Liver (tissue), 3 donors: Measurements from ENCODE around the gene SDSL.

Experiments used
- EGR1 ChIP-seq, 2 donors: IDR thresholded peaks; 2 replicates each; pipeline ENCODE4 v1.6.1; 2016 to 2018; ENCODE audit warnings: antibody characterized with exemption in 2 of 2, low read depth in 2 of 2
- MAX ChIP-seq: IDR thresholded peaks from 2 replicates; pipeline ENCODE4 v1.6.1; 2016; ENCODE audit warnings: antibody characterized with exemption
- REST ChIP-seq: IDR thresholded peaks from 2 replicates; pipeline ENCODE4 v1.6.1; 2016; ENCODE audit warnings: antibody characterized with exemption, mild to moderate bottlenecking
- TAF1 ChIP-seq: conservative IDR thresholded peaks from 2 replicates; pipeline ENCODE4 v1.6.1; 2016; ENCODE audit warnings: antibody characterized with exemption, mild to moderate bottlenecking
- YY1 ChIP-seq: IDR thresholded peaks from 2 replicates; pipeline ENCODE4 v1.6.1; 2016; ENCODE audit warnings: antibody characterized with exemption, mild to moderate bottlenecking
- TF ChIP-seq, protein P1 (sequence below): fragments of 150-350 bp; IDR thresholded peaks from 2 replicates; pipeline ENCODE4 v1.5.1; 2017; ENCODE audit warnings: improper control_type of control experiment, low read depth, low read length; ENCODE audit not compliant: missing input control
- donor health status: healthy.
- donor health status: healthy.

- TF ChIP-seq, protein P1, sequence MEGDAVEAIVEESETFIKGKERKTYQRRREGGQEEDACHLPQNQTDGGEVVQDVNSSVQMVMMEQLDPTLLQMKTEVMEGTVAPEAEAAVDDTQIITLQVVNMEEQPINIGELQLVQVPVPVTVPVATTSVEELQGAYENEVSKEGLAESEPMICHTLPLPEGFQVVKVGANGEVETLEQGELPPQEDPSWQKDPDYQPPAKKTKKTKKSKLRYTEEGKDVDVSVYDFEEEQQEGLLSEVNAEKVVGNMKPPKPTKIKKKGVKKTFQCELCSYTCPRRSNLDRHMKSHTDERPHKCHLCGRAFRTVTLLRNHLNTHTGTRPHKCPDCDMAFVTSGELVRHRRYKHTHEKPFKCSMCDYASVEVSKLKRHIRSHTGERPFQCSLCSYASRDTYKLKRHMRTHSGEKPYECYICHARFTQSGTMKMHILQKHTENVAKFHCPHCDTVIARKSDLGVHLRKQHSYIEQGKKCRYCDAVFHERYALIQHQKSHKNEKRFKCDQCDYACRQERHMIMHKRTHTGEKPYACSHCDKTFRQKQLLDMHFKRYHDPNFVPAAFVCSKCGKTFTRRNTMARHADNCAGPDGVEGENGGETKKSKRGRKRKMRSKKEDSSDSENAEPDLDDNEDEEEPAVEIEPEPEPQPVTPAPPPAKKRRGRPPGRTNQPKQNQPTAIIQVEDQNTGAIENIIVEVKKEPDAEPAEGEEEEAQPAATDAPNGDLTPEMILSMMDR = no peak
- no peak for TF ChIP-seq MAX
- TF ChIP-seq YY1 = no peak
- peak in 1 of 2 donors; percentile 2 for TF ChIP-seq EGR1 (IDR thresholded peaks at IDR 0.05; ENCODE audit: low read depth in 2 of 2)
- no peak for TF ChIP-seq TAF1
- TF ChIP-seq REST = no peak
Measured at GRCh38 chr12:113396200-113396599, 26.0 kb upstream of the SDSL start.
